Measurements from ENCODE around the gene EFNA3.

Gene EFNA3

GRCh38 chr1:155078469-155079209, at the start of gene EFNA3:
Gene EFNA3, plus strand, starts transcription at chr1:155078837. Its CDS starts 105 bp downstream, at chr1:155078942.
- peak; percentile 94 for DNase-seq (ENCODE audit: low spot score)

GRCh38 chr1:155029513-155030242, 49.0 kb upstream of the EFNA3 start:
- DNase-seq (ENCODE audit: low spot score), result no peak

- DNase-seq (ENCODE audit: low spot score), result no peak
These were observed 48.3 kb upstream of the EFNA3 start for GRCh38 chr1:155030243-155030795.

DNA sequence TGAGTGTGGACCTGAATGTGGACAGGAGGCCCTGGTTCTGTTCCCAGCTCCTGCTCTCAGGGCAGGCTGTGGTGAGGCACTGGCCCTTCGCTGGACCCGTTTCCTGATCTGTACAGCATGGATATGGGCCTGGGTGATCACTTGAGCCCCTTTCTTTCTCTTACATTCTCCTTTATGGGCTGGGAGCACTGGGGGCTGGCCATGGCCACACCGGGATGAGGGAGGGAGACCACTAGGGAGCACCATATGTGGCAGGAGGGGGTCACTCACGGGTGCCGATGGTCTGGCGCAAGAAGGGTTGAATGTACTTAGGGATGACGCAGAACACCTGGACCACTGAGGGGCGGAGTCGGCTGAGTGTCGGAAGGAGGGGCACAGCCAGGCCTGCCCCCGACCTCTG, 47.7 kb upstream of the EFNA3 start:
- no peak for DNase-seq (ENCODE audit: low spot score)

- no peak for DNase-seq (ENCODE audit: low spot score)
These were observed 45.8 kb upstream of the EFNA3 start for GRCh38 chr1:155032886-155033285.

GRCh38 chr1:155033524-155033923, 45.1 kb upstream of the EFNA3 start, which contains the start of the genes DCST1 and DCST2:
Gene DCST1, plus strand, starts transcription at chr1:155033824. Its CDS starts 213 bp downstream, at chr1:155034037.
Gene DCST2, minus strand, starts transcription at chr1:155033781. Its CDS starts 80 bp downstream, at chr1:155033701.
- no peak for DNase-seq (ENCODE audit: low spot score)

GRCh38 chr1:155034318-155035208, 44.1 kb upstream of the EFNA3 start:
- no peak for DNase-seq (ENCODE audit: low spot score)

GRCh38 chr1:155035936-155036335, 42.7 kb upstream of the EFNA3 start:
- DNase-seq (ENCODE audit: low spot score), result no peak

DNA sequence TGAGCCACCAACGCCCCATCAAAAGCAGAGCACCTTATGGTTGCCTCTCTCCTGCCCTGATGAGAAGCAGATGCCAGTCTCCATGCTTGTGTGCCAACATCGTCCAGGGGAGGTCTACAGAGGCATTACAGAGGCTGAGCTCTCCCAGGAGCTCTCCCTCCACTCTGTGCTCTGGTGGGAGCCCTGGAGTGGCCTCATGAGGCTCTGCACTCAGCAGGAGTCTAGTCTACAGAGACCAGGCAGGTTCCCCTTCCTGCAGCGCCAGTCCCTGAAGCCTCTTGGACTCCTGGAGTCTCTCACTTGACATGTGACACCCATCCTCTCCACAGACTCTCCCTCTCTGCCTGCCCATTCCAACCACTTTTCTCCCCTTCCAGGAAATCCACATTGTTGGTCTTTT, 41.6 kb upstream of the EFNA3 start:
- no peak for DNase-seq (ENCODE audit: low spot score)

DNA sequence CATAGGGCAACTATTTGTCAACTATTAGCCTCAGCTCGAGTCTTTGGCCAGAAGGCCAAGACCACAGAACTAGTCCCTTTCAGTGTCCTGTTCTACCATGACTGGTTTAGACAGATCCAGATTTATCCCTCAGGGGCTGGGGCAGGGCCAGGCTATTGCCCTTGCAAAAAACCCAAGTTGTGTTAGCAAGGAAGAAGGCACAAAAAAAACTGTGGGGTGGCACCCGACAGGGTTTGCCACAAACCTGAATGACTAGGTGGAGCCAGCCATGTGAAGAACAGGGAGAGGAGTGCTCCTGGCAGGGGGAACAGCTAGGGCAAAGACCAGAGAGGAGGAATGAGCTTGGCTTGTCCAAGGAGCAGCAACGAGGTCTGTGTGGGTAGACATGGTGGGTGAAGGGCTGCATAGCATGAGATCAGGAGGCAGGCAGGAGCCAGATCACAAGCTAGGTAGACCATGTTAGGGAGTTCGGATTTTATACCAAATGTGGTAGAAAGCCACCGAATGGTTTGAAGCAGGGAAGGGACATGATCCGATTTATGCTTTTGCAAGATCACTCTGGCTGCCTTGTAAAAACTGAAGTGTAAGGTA, 40.7 kb upstream of the EFNA3 start:
- no peak for DNase-seq (ENCODE audit: low spot score)

- DNase-seq (ENCODE audit: low spot score), result no peak
These were observed 39.9 kb upstream of the EFNA3 start for GRCh38 chr1:155038602-155039307.

GRCh38 chr1:155039308-155039669, 39.3 kb upstream of the EFNA3 start:
- no peak for DNase-seq (ENCODE audit: low spot score)

DNA sequence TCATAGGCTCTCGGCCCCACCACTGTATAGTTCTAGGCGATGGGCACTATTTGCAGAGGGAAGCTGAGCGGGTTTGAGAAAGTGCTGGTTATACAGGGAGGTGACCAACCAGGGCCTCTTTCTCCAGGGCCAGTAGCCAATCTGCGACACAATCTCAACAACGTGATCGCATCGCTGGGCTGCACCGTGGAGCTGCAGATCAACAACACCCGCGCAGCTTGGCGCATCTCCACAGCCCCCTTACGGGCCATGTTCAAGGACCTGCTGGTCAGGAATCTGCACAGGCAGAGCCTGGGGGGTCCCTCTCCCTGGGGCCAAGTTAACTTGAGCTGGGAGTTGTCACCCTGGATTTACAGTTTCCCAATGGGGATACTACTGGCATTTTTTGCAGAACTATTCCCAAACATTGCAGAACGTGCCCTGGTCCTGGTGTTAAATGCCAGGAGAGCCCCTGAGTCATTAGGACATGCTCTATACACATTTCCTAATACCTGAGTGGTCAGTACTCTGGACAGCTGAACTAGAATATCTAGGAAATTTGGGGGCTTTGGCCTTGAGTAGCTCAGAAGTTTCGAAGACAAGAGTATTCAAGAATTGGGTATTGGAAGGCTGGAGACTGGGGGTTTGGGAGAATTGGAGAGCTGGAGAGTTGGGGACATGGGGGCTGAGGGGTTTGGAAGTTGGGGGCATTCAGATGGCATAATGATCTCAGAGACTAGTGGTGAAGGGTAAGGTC, 38.1 kb upstream of the EFNA3 start:
- no peak for DNase-seq (ENCODE audit: low spot score)

DNA sequence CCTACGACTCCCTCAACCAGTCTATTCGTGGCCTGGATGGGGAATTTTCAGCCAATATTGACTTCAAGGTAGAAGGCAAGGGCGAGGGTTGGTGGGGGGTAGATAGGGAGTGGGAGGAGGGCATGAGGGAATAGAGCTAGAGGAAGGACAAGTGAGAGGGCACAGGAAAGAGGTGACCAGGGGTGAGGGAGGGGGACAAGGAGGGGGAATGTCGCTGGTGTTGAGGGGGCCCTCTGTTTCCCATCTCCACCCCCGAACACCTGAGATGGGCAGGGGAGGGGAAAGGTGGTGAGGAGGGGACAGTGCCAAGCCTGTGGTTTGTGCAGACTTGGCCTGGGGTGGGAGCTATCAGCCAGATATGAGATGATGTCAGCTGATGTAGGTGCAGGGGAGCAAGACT, 35.8 kb upstream of the EFNA3 start:
- no peak for DNase-seq (ENCODE audit: low spot score)

DNA sequence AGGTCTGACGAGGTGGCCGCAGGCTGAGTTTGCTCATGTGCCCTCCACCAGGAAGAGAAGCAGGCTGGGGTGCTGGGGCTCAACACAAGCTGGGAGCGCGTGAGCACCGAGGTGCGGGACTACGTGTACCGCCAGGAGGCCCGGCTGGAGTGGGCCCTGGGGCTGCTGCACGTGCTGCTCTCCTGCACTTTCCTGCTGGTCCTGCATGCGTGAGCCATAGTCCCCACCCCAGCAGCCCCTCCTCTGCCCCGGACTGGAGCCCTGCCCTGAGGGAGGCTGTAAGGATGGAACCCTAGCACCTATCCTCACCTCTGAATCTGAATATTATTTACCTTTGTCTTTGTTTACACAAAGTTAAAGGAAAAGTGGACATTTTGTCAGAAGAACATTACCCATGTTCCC, 35.3 kb upstream of the EFNA3 start:
- no peak for DNase-seq (ENCODE audit: low spot score)

GRCh38 chr1:155043793-155044192, 34.8 kb upstream of the EFNA3 start:
- DNase-seq (ENCODE audit: low spot score), result no peak

GRCh38 chr1:155044365-155044764, 34.3 kb upstream of the EFNA3 start:
- no peak for DNase-seq (ENCODE audit: low spot score)

- peak; percentile 88 for DNase-seq (ENCODE audit: low spot score)
These were observed 33.6 kb upstream of the EFNA3 start for GRCh38 chr1:155044812-155045657.

Measured in D341Med (cell line).